Renal cortical epithelial cell (primary cell): ENCODE results near the gene ARFGEF2. TPM values are rescaled to one million over a fixed set of nuclear protein-coding genes. Genes with fewer than 3 reads are reported as not detected.

Experiments
- DNase-seq: peaks from one replicate; pipeline ENCODE4 v3.0.0-alpha.2; 2011; ENCODE audit warnings: low read depth
- total RNA-seq: library from RNA; depleted of rRNA; stranded (reverse); fragments of >200 nt; gene quantifications from 2 replicates; pipeline ENCODE4 v1.2.3, GENCODE V29; 2014

The ARFGEF2 gene
- total RNA-seq, 1 donor from 2014 or later = 71.0 TPM

GRCh38 chr20:48898896-48899530 is 22.5 kb upstream of the ARFGEF2 start:
- no peak for DNase-seq

- no peak for DNase-seq
Observed at GRCh38 chr20:48899881-48900280, 21.6 kb upstream of the ARFGEF2 start.

- no peak for DNase-seq
Observed at GRCh38 chr20:48901326-48901725, 20.2 kb upstream of the ARFGEF2 start.

- no peak for DNase-seq
Observed at GRCh38 chr20:48903705-48904104, 17.8 kb upstream of the ARFGEF2 start.

- DNase-seq = peak; percentile 47
Observed at GRCh38 chr20:48904566-48905296, 16.8 kb upstream of the ARFGEF2 start.

- no peak for DNase-seq
Observed at GRCh38 chr20:48905297-48905647, 16.2 kb upstream of the ARFGEF2 start.

GRCh38 chr20:48906221-48906877 is 15.2 kb upstream of the ARFGEF2 start:
- DNase-seq = no peak

GRCh38 chr20:48908656-48909319 is 12.7 kb upstream of the ARFGEF2 start:
- no peak for DNase-seq

- no peak for DNase-seq
Observed at GRCh38 chr20:48909910-48910309, 11.6 kb upstream of the ARFGEF2 start.

- peak; percentile 72 for DNase-seq
Observed at GRCh38 chr20:48910347-48910781, 11.1 kb upstream of the ARFGEF2 start.

- no peak for DNase-seq
Observed at GRCh38 chr20:48912065-48912464, 9.4 kb upstream of the ARFGEF2 start.

GRCh38 chr20:48916699-48917098 is 4.8 kb upstream of the ARFGEF2 start:
- no peak for DNase-seq

- no peak for DNase-seq
Observed at GRCh38 chr20:48919336-48919881, 2.1 kb upstream of the ARFGEF2 start.

- DNase-seq = no peak
Observed at GRCh38 chr20:48919882-48920526, 1.5 kb upstream of the ARFGEF2 start.

GRCh38 chr20:48920527-48921167 is 864 bp upstream of the ARFGEF2 start:
- DNase-seq = no peak

- DNase-seq = peak; percentile 28
Observed at GRCh38 chr20:48921883-48922820, 641 bp downstream of the ARFGEF2 start.

GRCh38 chr20:48923149-48923718 is 1.7 kb downstream of the ARFGEF2 start:
- DNase-seq = no peak

GRCh38 chr20:48924756-48925109 is 3.2 kb downstream of the ARFGEF2 start:
- DNase-seq = no peak

- no peak for DNase-seq
Observed at GRCh38 chr20:48926267-48926666, 4.8 kb downstream of the ARFGEF2 start.

- no peak for DNase-seq
Observed at GRCh38 chr20:48926821-48927220, 5.3 kb downstream of the ARFGEF2 start.
